CD4-positive, alpha-beta T cell treated with Interleukin-4 for 4 hours (primary cell): ENCODE data around the gene PPP1R12A.
"Not testable (repeated sequence)": the region's sequence is repeated elsewhere in the genome, so short reads cannot be mapped to it uniquely, and the experiment has no call there.

ENCODE experiments used
- DNase-seq: peaks from one replicate; pipeline ENCODE4 v3.0.0-alpha.2; 2020

Gene PPP1R12A

DNA sequence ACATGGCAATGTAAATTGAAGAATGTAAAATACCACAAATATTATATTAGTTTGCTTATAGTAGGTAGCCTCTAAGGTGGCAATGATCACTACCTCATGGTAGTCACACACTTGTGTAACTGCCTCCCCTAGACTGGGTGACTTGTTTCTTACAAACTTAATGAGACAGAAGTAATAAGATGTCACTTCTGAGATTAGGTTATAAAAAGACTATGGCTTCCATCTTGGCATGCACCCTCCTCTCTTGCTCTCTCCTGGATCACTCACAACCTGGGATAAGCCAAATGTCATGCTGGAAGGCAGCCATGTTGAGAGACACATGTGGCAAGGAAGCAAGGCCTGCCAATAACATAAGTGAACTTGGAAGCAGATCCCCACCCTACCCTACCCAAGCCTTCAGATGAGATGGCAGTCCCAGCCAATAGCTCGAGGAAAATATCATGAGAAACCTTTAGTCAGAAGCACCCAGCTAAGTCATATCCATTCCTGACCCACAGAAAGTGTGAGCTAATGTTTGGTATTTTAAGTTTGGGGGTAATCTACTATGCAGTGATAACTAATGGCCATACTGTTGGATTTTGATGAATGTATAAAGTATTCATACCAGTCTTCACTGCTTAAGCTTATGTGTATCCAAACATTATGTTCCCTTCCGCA is 43.3 kb downstream of the PPP1R12A start:
- no peak for DNase-seq

- DNase-seq = no peak
Measured at GRCh38 chr12:79887890-79888289, 47.0 kb downstream of the PPP1R12A start.

- peak; percentile 70 for DNase-seq
Measured at GRCh38 chr12:79886917-79887519, 47.9 kb downstream of the PPP1R12A start.

GRCh38 chr12:79885911-79886490 is 48.9 kb downstream of the PPP1R12A start:
- DNase-seq = no peak

DNA sequence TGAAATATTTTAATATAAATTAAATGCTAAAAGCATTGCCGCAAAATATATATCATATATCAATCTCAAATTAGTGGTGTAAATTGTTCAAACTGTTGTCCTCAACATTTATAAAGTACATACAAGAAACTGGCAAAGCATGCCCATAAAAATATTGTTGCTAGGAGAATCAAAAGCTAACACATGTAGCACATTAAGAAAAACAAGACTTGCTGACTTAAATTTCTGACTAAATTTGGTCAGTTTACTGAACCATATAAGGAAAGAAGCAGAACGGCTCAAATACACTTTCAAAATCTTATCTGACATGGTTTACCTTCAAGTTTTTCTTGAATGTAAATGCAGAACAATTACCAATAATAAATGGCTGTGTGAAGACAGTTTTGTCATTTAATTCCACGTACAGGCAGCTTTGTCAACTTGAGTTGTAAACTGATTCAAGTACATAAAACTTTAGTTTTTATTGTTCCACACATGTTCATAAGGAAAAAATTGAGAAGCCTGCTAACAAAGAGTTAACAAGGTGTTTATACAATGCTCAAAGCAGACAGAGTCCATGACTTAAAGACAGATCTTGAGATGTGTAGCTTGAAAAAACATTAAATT is 50.4 kb downstream of the PPP1R12A start:
- no peak for DNase-seq

- peak; percentile 12 for DNase-seq
Measured at GRCh38 chr12:79883216-79883615, 51.7 kb downstream of the PPP1R12A start.

- DNase-seq = no peak
Measured at GRCh38 chr12:79881351-79881750, 53.5 kb downstream of the PPP1R12A start.

DNA sequence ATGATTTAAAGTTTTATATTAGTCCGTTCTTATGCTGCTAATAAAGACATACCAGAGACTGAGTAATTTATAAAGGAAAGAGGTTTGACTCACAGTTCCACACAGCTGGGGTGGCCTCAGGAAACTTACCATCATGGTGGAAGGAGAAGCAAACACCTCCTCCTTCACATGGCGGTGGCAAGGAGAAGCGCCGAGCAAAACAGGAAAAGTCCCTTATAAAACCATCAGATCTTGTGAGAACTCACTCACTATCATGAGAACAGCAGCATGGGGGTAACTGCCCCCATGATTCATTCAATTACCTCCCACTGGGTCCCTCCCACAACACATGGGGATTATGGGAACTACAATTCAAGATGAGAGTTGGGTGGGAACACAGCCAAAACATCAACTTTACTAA is 56.4 kb downstream of the PPP1R12A start:
- not testable (repeated sequence) for DNase-seq

- DNase-seq = no peak
Measured at GRCh38 chr12:79877246-79877645, 57.7 kb downstream of the PPP1R12A start.

- no peak for DNase-seq
Measured at GRCh38 chr12:79874665-79875064, 60.2 kb downstream of the PPP1R12A start.

DNA sequence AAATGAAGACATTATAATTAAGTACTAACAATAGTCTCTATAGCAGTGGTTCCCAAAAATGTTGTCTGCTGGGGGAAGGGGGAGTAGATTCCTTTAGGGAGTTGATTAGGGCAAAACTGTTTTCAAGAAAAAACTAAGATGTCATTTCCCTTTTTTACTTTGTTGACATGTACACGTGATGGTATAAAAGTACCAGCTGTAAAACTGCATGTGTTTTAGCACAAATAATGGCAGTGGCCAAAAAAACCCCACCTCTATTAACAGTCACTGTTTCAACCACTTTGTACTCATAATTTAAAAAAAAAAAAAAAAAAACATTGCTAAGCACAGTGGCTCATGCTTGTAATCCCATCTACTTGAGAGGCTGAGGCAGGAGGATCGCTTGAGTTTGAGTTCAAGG is 61.7 kb downstream of the PPP1R12A start:
- no peak for DNase-seq

GRCh38 chr12:79871621-79872020 is 63.3 kb downstream of the PPP1R12A start:
- no peak for DNase-seq

DNA sequence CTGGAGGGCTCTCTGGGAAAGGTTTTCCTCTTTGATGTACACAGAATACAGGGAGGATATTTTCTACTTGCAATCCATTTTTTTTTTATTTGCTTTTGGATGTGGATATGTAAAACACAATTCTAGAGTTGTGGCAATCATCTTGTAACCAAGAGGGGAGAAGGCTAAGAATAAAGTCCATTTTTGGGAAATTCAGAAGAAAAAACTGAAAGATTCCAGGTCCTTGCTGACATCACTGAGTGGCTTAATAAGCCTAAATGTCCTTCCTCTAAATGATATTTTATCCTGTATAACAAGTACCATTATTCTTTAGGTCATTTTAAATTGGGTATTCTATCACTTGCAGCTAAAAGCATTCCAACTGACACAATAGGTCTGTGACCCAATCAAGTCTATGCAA is 64.0 kb downstream of the PPP1R12A start:
- DNase-seq = no peak

- no peak for DNase-seq
Measured at GRCh38 chr12:79859646-79860045, 75.3 kb downstream of the PPP1R12A start.

- DNase-seq = no peak
Measured at GRCh38 chr12:79858518-79858917, 76.4 kb downstream of the PPP1R12A start.

GRCh38 chr12:79857675-79858074 is 77.2 kb downstream of the PPP1R12A start:
- DNase-seq = no peak

DNA sequence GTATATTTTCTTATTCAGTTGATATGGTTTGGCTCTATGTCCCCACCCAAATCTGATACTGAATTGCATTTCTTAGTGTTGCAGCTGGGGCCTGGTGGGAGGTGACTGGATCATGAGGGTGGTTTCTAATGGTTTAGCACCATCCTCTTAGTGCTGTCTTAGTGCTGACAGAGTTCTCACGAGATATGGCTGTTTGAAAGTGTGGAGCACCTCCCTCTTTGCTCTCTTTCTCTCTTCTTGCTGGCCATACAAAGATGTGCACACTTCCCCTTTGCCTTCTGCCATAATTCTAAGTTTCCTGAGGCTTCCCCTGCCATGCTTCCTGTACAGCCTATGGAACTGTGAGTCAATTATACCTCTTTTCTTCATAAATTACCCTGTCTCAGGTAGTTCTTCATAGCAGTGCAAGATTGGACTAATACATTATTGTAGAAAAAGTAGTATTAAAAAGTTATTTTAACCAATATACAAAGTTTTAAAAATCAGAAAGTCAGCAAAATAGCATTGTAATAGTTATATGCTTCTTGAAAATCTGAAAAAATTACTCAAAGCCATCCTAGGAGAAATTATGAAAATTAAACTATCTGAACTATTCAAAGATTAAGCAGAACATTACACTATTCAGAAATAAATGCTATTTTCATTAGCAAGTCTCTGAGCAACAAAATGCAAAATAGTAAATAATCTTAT is 84.1 kb downstream of the PPP1R12A start:
- no peak for DNase-seq

DNA sequence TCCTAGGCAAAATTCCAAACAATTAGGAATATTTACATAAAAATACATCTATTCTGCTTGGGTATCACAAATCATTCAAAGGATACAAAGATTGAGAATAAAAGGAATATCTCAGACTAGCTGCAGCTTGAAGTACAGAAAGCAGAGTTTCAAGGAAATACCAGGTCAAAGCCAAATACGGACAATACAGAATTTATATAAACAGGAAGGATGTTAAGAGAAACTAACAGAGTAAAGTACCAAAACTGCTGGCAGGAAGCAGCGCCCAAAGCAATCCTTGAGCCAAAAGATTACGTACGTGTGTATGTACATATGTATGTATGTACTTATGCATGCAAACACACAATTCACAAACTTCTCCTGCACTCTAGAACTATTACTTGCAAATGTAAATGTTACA is 86.6 kb downstream of the PPP1R12A start:
- peak; percentile 12 for DNase-seq

- no peak for DNase-seq
Measured at GRCh38 chr12:79847417-79847816, 87.5 kb downstream of the PPP1R12A start.

DNA sequence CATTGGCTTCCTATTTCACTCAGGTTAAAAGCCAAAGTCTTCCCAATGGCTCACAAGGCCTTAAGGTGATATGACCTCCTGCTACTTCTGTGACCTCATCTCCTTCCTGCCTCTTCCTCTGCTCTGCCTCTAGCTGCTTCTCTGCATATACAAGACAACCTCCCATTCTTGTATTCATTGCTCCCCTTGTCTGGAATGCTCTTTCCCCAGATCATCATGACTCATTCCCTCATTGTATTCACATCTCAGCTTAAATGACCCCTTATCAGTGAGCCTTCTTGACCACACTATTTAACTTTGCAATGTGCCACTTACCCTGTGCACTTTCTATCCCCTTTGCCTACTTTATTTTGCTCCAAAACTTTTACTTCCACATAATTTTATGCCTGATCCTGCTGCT is 90.2 kb downstream of the PPP1R12A start:
- DNase-seq = no peak

DNA sequence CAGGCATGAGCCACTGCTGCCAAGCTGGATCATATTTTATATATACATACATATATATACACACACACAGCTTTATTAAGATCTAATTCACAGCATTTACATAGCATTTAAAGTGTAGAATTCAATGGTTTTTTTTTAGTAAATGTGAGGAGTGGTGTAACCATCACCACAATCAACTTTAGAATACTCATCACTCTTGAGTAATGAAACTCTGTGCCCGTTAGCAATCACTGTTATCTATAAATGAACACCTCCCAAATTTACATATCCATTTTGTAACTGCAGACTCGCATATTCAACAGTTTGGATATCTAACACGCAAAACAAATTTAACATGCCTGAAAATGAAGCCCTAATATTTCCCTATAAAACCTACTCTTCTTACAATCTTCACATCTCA is 90.9 kb downstream of the PPP1R12A start:
- DNase-seq = no peak

DNA sequence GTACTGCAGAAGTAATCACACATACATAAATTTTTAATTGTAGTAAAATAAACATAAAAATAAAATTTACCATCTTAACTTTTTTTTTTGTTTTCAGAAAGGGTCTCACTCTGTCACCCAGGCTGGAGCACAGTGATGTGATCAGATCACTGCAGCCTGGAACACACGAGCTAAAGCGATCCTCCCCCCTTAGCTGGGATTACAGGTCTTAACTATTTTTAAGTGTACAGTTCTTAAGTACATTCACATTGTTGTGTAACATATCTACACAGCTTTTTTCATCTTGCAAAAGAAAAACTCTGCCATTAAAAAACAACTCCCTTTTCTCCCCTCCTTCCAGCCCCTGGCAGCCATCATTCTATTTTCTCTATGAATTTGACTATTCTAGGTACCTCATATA is 92.3 kb downstream of the PPP1R12A start:
- DNase-seq = no peak

DNA sequence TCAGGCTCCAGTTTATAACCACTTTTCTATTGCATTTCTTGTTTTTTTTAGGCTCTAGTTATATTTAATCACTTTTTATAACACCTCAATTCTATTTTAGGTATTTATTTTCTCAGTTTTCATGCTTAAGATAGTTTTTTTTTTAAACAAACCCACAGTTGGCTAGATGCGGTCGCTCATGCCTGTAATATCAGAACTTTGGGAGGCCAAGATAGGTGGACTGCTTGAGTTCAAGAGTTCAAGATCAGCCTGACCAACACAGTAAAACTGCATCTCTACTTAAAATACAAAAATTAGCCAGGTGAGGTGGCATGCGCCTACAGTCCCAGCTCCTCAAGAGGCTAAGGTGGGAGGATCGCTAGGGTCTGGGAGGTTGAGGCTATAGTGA is 93.0 kb downstream of the PPP1R12A start:
- no peak for DNase-seq
